ENCODE measurements around the gene PRKCQ.
"Not testable (repeated sequence)": the region's sequence is repeated elsewhere in the genome, so short reads cannot be mapped to it uniquely, and the experiment has no call there.

Gene PRKCQ

GRCh38 chr10:6598679-6599078 is 18.6 kb upstream of the PRKCQ start:
- DNase-seq (ENCODE audit: low read depth): no peak
- H3K4me3 ChIP-seq (ENCODE audit: low read depth, low read length): no peak overlapping the region

DNA sequence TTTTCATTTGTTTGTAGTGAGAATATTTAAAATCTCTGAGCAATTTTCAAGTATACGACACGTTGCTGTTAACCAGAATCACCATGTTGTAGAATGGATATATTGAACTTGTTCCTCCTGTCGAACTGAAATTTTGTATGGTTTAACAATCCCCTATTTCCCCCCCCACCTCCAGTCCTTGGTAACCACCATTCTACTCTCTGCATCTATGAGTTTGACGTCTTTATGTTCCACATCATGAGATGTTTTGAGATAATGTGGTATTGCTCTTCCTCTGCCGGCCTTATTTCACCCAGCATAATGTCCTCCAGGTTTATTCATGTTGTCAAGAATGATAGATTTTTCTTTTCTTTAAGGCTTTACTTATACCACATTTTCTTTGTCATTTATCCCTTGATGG is 17.4 kb upstream of the PRKCQ start:
- DNase-seq (ENCODE audit: low read depth): no peak
- H3K4me3 ChIP-seq (ENCODE audit: low read depth, low read length): no peak overlapping the region

DNA sequence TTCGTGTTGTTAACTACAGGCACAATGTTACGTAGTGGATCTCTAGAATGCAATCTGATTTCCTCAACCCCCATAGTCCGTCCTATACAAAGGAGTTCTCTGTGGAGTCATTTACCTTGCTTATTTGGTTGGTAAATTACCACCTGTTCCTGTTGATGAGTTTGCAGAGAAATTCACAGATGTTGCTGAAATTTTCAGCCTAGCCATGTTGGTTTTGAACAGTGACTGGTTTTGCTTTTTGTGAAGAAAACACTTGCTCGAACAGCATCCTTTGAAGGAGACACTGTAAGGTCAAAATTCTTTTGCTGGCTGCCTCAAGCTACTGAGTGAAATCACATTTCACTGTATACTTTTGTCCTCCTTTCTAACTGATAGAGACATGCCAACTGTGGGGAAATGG is 15.4 kb upstream of the PRKCQ start:
- DNase-seq (ENCODE audit: low read depth): no peak
- H3K4me3 ChIP-seq (ENCODE audit: low read depth, low read length): no peak overlapping the region

DNA sequence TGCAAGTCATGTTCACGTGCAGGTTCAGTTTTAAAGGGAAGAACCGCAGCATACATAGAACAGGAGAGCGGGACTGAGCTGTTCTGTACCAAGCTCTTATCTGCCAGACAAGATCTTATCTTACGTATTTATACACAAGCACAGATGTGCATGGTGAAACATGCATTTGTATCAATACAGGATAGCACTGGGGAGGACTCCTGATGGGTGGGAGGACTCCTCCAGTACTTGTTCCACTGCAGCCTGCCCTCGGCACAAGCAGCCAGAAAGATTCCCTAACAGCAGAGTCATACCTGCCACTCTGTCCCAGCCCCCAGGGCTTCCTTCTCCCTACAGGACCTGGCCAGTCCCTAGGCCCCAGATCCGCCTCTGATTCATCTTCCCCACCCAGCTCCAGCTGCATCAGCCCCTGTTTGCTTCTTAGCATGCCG is 13.2 kb upstream of the PRKCQ start:
- no peak for DNase-seq (ENCODE audit: low read depth)
- H3K4me3 ChIP-seq (ENCODE audit: low read depth, low read length): no peak overlapping the region

DNA sequence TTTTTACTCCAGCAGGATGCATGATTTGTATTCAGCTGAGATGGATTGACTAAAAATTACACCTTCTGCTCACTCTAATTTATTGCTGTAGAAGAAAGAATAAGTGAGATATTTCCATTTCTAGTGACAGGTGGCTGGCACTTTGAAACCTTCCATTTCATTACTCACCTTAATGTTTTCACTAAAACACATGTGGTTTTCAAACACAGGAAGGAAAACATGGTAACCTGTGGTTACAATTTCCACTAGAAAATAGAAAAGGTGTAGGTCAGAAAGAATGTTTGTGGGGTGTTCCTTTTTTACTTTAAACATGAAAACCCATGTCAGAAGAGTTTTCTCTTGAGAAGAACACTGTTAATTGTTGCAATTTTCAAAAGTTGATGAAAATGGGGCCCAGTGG is 12.0 kb upstream of the PRKCQ start:
- DNase-seq (ENCODE audit: low read depth): no peak
- no peak overlapping the region for H3K4me3 ChIP-seq (ENCODE audit: low read depth, low read length)

DNA sequence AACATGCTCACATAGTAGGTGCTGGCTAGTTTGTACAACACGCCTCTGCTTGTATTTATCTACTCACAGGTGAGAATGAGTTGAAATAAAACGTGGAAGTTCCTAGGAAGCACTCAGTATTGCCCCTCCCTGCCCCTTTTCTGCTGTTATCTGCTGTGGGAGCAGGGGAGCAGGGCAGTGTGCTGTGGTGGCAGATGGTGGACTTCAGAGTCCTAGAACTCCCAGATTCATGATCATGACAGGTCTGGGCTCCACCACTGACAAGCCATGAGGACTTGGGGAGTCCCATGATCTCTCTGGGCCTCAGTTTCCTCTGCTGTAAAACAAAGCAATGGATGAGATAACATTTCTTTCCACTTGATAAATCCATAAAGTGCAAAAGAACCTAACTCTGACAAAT is 11.6 kb upstream of the PRKCQ start:
- no peak overlapping the region for H3K4me3 ChIP-seq (ENCODE audit: low read depth, low read length)

DNA sequence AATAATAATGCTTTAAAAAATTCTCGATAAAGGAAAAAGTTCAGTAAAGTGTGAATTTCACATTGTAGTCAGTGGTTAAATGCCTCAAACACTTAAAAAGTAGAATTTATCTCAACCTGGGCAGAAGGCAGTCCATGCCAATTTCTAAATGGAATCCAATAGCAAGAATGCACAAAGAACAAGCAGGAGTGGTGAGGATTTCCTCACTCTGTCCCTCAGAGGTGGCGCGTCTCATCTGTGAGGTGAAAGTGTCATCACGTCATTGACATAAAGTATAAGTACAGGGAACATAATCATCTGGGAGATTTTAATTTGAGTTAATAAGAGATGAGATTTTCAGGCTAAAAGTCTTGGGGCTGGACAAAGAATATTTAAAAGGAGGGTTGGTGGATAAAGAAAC is 10.0 kb upstream of the PRKCQ start:
- no peak overlapping the region for H3K4me3 ChIP-seq (ENCODE audit: low read depth, low read length)
- DNase-seq (ENCODE audit: low read depth): no peak

More for the DNA sequence above, 11.6 kb upstream of the PRKCQ start:
- no peak for DNase-seq (ENCODE audit: low read depth)

DNA sequence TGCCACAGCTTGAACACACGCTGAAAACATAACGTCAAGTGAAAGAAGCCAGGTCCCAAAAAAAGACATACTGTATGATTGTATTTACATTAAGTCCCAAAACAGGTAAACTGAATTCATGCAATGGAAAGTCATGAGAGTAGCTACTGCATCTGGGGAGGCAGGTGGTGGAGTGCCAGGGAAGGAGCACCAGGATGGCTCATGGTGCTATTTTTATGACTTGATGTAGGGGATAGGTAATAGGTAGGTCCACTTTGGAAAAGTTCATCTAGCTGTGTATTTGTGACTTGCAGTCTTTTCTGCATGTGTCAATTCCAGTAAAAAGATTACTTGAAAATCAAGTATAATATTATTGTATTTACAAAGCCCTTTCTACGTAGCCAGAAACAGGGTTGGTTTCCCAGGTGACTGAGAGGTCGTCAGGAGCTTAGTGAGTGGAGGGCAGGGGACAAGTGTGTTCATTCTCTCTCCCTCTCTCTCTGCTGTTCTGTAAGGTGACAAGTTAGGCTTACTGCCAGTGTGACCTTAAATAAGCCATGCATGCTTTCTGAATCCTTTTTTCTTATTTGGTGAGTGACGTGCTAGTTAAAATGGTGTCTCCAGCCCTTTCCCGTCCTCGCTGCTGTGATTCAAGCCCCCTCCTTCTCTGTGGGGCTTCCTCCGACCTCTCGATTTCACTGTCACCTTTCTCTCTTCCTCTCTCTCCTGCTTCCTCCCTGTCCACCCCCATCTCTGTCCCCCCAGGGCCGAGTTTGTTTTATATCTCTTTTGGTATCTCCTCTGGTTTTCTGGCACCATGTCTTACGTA is 9.4 kb upstream of the PRKCQ start:
- no peak for DNase-seq (ENCODE audit: low read depth)
- no peak overlapping the region for H3K4me3 ChIP-seq (ENCODE audit: low read depth, low read length)

GRCh38 chr10:6588845-6589244 is 8.8 kb upstream of the PRKCQ start:
- no peak for DNase-seq (ENCODE audit: low read depth)
- H3K4me3 ChIP-seq (ENCODE audit: low read depth, low read length): no peak overlapping the region

DNA sequence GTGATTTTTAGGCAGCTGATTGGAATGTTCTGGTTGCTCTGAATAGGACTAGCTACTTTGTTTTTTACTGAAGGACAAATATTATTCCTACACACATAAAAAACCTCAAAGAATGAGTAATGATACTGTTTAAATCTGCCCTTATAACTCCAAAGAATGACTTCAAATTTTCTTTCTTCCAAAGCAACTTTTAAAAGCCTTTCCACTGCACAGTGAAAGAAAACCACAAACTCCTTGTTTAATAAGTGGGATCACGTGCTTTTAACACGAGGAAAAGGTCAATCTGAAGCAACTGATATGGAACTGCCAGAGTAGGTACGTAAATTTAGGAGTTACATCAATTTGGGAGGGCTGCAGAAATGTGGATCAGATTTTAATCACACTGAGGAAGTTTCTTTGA is 8.0 kb upstream of the PRKCQ start:
- DNase-seq (ENCODE audit: low read depth): no peak

DNA sequence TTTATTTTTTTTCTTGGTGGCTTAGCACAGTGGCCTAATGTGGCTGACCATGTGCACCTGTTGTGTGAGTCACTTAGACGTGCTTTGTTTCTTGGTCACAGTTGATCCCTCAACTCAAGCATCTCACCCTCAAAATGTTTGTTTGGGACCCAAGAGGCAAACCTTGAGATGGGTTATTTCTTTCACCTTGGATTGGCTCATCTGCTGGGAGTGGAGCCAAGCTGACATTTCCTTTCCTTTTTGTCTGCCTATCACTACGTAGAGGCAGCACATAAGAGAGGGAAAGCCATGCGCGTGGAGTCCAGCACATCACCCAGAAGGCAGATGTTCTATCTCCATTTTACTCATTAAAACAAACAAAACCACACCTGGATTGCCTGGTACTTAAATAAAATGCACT is 6.4 kb upstream of the PRKCQ start:
- no peak overlapping the region for H3K4me3 ChIP-seq (ENCODE audit: low read depth, low read length)
- DNase-seq (ENCODE audit: low read depth): no peak

More for the DNA sequence above, 8.0 kb upstream of the PRKCQ start:
- H3K4me3 ChIP-seq (ENCODE audit: low read depth, low read length): no peak overlapping the region

GRCh38 chr10:6583447-6583846 is 3.4 kb upstream of the PRKCQ start:
- H3K4me3 ChIP-seq (ENCODE audit: low read depth, low read length): no peak overlapping the region

GRCh38 chr10:6582913-6583312 is 2.8 kb upstream of the PRKCQ start:
- DNase-seq (ENCODE audit: low read depth); H3K4me3 ChIP-seq (ENCODE audit: low read depth, low read length): not testable (repeated sequence)

More at GRCh38 chr10:6583447-6583846, 3.4 kb upstream of the PRKCQ start:
- DNase-seq (ENCODE audit: low read depth): no peak

DNA sequence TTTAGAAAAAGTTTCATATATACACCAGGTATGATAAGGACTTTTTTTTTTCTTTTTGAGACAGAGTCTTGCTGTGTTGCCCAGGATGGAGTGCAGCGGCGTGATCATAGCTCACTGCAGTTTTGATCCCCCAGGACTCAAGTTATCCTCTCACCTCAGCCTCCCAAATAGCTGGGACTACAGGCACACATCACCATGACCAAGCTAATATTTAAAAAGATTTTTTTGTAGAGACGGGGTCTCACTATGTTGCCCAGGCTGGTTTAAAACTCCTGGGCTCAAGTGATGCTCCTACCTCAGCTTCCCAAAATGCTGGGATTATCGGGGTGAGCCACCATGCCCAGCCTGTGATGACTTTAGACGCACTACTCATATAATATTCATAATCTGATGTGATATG is 2.2 kb upstream of the PRKCQ start:
- no peak for DNase-seq (ENCODE audit: low read depth)
- no peak overlapping the region for H3K4me3 ChIP-seq (ENCODE audit: low read depth, low read length)

GRCh38 chr10:6581778-6582228 is 1.7 kb upstream of the PRKCQ start:
- no peak overlapping the region for H3K4me3 ChIP-seq (ENCODE audit: low read depth, low read length)
- DNase-seq (ENCODE audit: low read depth): no peak

GRCh38 chr10:6581223-6581622 is 1.1 kb upstream of the PRKCQ start:
- DNase-seq (ENCODE audit: low read depth); H3K4me3 ChIP-seq (ENCODE audit: low read depth, low read length): not testable (repeated sequence)

GRCh38 chr10:6580279-6581029 is 378 bp upstream of the PRKCQ start:
- peak overlapping the region; percentile 68 for H3K4me3 ChIP-seq (ENCODE audit: low read depth, low read length)
- DNase-seq (ENCODE audit: low read depth): no peak

GRCh38 chr10:6579183-6579903 is 733 bp downstream of the PRKCQ start:
- H3K4me3 ChIP-seq (ENCODE audit: low read depth, low read length): peak overlapping the region; percentile 53
- DNase-seq (ENCODE audit: low read depth): no peak

DNA sequence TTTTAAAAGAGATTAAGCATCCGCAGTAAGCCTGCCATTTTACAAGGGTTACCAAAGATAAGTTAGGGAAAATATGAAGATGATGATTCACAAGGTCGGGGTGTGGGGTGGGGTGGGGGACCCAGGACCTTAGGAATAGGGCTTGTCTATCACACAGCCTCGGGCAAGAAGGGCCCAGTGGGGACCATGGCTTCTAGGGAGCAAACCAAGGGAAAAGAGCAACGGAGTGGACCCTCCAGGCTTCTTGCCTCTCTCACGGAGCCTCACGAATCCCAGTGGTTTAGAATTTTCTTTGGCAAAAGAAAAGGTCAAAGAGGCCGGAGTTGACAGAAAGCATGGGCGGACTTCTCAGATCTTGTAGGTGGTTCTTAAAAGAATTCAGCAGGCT is 1.3 kb downstream of the PRKCQ start:
- H3K4me3 ChIP-seq (ENCODE audit: low read depth, low read length): no peak overlapping the region
- no peak for DNase-seq (ENCODE audit: low read depth)

GRCh38 chr10:6578251-6578771 is 1.8 kb downstream of the PRKCQ start:
- DNase-seq (ENCODE audit: low read depth): no peak
- no peak overlapping the region for H3K4me3 ChIP-seq (ENCODE audit: low read depth, low read length)
